SK-N-SH (cell line): ENCODE results near the gene DVL1. TPM values are rescaled to one million over a fixed set of nuclear protein-coding genes. Genes with fewer than 3 reads are reported as not detected.

Experiments
- CTCF ChIA-PET: fragments of 300-600, 350-600 bp; formaldehyde crosslinking; extraction: SDS; loops from one replicate; lab custom pipeline; 2021; lab: Yijun Ruan, JAX
- POLR2A ChIA-PET: fragments of 350-600 bp; sonication (Branson Sonifier 250); formaldehyde crosslinking; extraction: SDS; loops from one replicate; lab custom pipeline; 2020; ENCODE audit warnings: antibody characterized with exemption, inconsistent platforms; lab: Yijun Ruan, JAX
- DNase-seq: peaks from one replicate; pipeline ENCODE4 v3.0.0; 2012
- H2AFZ ChIP-seq: fragments of 200-600 bp; sonication (generic); 2 replicates; pipeline ENCODE4 v1.8.1; 2016; ENCODE audit warnings: antibody characterized with exemption, mild to moderate bottlenecking, low read depth
- H3F3A ChIP-seq: fragments of 200-600 bp; sonication (generic); replicated peaks from 2 replicates; pipeline ENCODE3; 2016; ENCODE audit warnings: antibody characterized with exemption, mild to moderate bottlenecking; ENCODE audit not compliant: insufficient read depth
- H3K27ac ChIP-seq, 2 experiments: fragments of 200-500 bp in 1 of 2; fragments of 200-600 bp in 1 of 2; sonication (Bioruptor generic) in 1 of 2; sonication (generic), shearing (Covaris generic) in 1 of 2; 2 replicates each; pipeline versions ENCODE4 v1.5.1 to v1.6.1; 2014 to 2016; ENCODE audit warnings: low read depth in 2 of 2, inconsistent platforms in 1 of 2, low read length in 1 of 2, mild to moderate bottlenecking in 1 of 2, mixed read lengths in 1 of 2
- H3K27me3 ChIP-seq: fragments of 200-600 bp; sonication (generic), shearing (Covaris generic); 2 replicates; pipeline ENCODE4 v1.6.1; 2016; ENCODE audit warnings: mixed run types; ENCODE audit not compliant: insufficient read depth
- H3K36me3 ChIP-seq, 2 experiments: fragments of 200-500 bp in 1 of 2; fragments of 200-600 bp in 1 of 2; sonication (Bioruptor generic) in 1 of 2; sonication (generic) in 1 of 2; replicated peaks in 1 of 2; 2 replicates each; pipeline versions ENCODE3 to v1.5.1; 2014 to 2016; ENCODE audit warnings: low read length in 1 of 2, mild to moderate bottlenecking in 1 of 2; ENCODE audit not compliant: insufficient read depth in 2 of 2, control insufficient read depth in 1 of 2
- H3K4me1 ChIP-seq, 2 experiments: fragments of 200-500 bp in 1 of 2; fragments of 200-600 bp in 1 of 2; sonication (Bioruptor generic) in 1 of 2; sonication (generic), shearing (Covaris generic) in 1 of 2; 2 replicates each; pipeline versions ENCODE4 v1.5.1 to v1.6.1; 2014 to 2016; ENCODE audit warnings: low read depth in 1 of 2, low read length in 1 of 2, mixed run types in 1 of 2; ENCODE audit not compliant: insufficient read depth in 2 of 2, control insufficient read depth in 1 of 2
- H3K4me2 ChIP-seq: fragments of 200-600 bp; sonication (generic), shearing (Covaris generic); 2 replicates; pipeline ENCODE4 v1.6.1; 2017; ENCODE audit warnings: mixed run types
- H3K4me3 ChIP-seq, 2 experiments: fragments of 200-500 bp in 1 of 2; fragments of 200-600 bp in 1 of 2; sonication (Bioruptor generic) in 1 of 2; sonication (generic), shearing (Covaris generic) in 1 of 2; 2 replicates each; pipeline versions ENCODE4 v1.5.1 to v1.8.1; 2014 to 2016; ENCODE audit warnings: low read depth in 2 of 2, inconsistent platforms in 1 of 2, low read length in 1 of 2, mild to moderate bottlenecking in 1 of 2, mixed read lengths in 1 of 2, moderate library complexity in 1 of 2
- H3K79me2 ChIP-seq: fragments of 200-600 bp; sonication (generic); 2 replicates; pipeline ENCODE4 v1.8.1; 2017; ENCODE audit warnings: mild to moderate bottlenecking; ENCODE audit not compliant: insufficient read depth
- H3K9ac ChIP-seq: fragments of 200-600 bp; sonication (generic); 2 replicates; pipeline ENCODE4 v1.6.1; 2017; ENCODE audit warnings: mixed run types
- H3K9me2 ChIP-seq: fragments of 200-600 bp; sonication (generic); 2 replicates; pipeline ENCODE4 v1.6.1; 2017; ENCODE audit warnings: mixed run types
- H3K9me3 ChIP-seq: fragments of 200-600 bp; sonication (generic); 2 replicates; pipeline ENCODE4 v1.6.1; 2017; ENCODE audit warnings: mixed run types, mild to moderate bottlenecking, moderate library complexity
- H4K20me1 ChIP-seq: fragments of 200-600 bp; sonication (generic); 2 replicates; pipeline ENCODE4 v1.6.1; 2017; ENCODE audit warnings: mild to moderate bottlenecking, mixed run types; ENCODE audit not compliant: insufficient read depth
- CHD2 ChIP-seq: fragments of 150-350 bp; IDR thresholded peaks from 2 replicates; pipeline ENCODE4 v1.6.1; 2018; ENCODE audit warnings: low read length; ENCODE audit not compliant: partially characterized antibody
- CTCF ChIP-seq: fragments of 200-600 bp; sonication (generic); IDR thresholded peaks from 2 replicates; pipeline ENCODE4 v1.6.1; 2017; ENCODE audit warnings: antibody characterized with exemption, mild to moderate bottlenecking, moderate library complexity
- EP300 ChIP-seq, 2 experiments: IDR thresholded peaks; 2 replicates each; pipeline versions ENCODE4 v1.4.0 to v1.6.1; 2012; ENCODE audit warnings: borderline replicate concordance in 1 of 2, low read depth in 1 of 2, low read length in 1 of 2
- EZH2phosphoT487 ChIP-seq: fragments of 200-600 bp; sonication (generic); IDR thresholded peaks from 2 replicates; pipeline ENCODE4 v1.6.1; 2017; ENCODE audit warnings: low read depth, mixed run types, mild to moderate bottlenecking, antibody characterized with exemption, moderate library complexity, borderline replicate concordance
- FOXM1 ChIP-seq: IDR thresholded peaks from 2 replicates; pipeline ENCODE4 v1.4.0; 2012; ENCODE audit warnings: low read depth, mild to moderate bottlenecking
- GATA2 ChIP-seq: sonication (generic); formaldehyde crosslinking; IDR thresholded peaks from 2 replicates; pipeline ENCODE4 v1.5.0; 2020; ENCODE audit warnings: mild to moderate bottlenecking, missing genetic modification reagents
- IRF3 ChIP-seq: fragments of 150-350 bp; IDR thresholded peaks from 2 replicates; pipeline ENCODE4 v1.6.1; 2016; ENCODE audit warnings: mild to moderate bottlenecking, low read depth, low read length
- NFIC ChIP-seq: IDR thresholded peaks from 2 replicates; pipeline ENCODE4 v1.4.0; 2012; ENCODE audit warnings: borderline replicate concordance
- RAD21 ChIP-seq: IDR thresholded peaks from 2 replicates; pipeline ENCODE4 v1.6.1; 2012; ENCODE audit warnings: mild to moderate bottlenecking, low read length
- REST ChIP-seq: IDR thresholded peaks from 2 replicates; pipeline ENCODE4 v1.6.1; 2012; ENCODE audit warnings: mild to moderate bottlenecking, low read depth, low read length, moderate library complexity
- RFX5 ChIP-seq: IDR thresholded peaks from 2 replicates; pipeline ENCODE4 v1.6.1; 2012; ENCODE audit warnings: mild to moderate bottlenecking, improper control_type of control experiment, low read length
- SMC3 ChIP-seq: IDR thresholded peaks from 2 replicates; pipeline ENCODE4 v1.6.1; 2012; ENCODE audit warnings: low read depth, low read length, improper control_type of control experiment
- USF1 ChIP-seq: IDR thresholded peaks from 2 replicates; pipeline ENCODE4 v1.4.0; 2012; ENCODE audit warnings: low read depth, borderline replicate concordance
- WGBS: methylation state at CpG from one replicate; pipeline ENCODE4 v1.1.6; 2017; ENCODE audit warnings: low lambda C conversion rate; 5-methylcytosine and 5-hydroxymethylcytosine counted together
- polyA plus RNA-seq, 3 experiments: library from polyadenylated mRNA; depleted of rRNA; stranded (reverse); fragments of >200 nt; gene quantifications; 2 replicates each; pipeline ENCODE4 v1.2.3, GENCODE V29; 2012

DVL1 gene
- polyA plus RNA-seq, 1 of the 3 experiments (the other 2 are of a cell fraction), result 32.0 TPM

- ChIA-PET CTCF (interaction anchor here (0.6 to 7.3 kb wide), 19 partner anchors 8 to 309 kb away, joined by 3 to 131 read pairs (median 3); partner anchors contain the start of gene UBE2J2), POLR2A (interaction anchor here (1.0 kb wide), 2 partner anchors 8 to 168 kb away, joined by 3 to 4 read pairs; no protein-coding TSS in a partner anchor)
- H3K79me2 ChIP-seq, result no peaks in the 10 kb centered on the region
- TF ChIP-seq EP300 (IDR thresholded peaks at IDR 0.05; ENCODE audit: borderline replicate concordance in 1 of 2, low read depth in 1 of 2, low read length in 1 of 2) (no peak), SMC3 (peak; percentile 46; the same call in 1 of the 2 replicates), CHD2 (no peak), CTCF (peak; percentile 41), RAD21 (peak; percentile 43), EZH2phosphoT487 (no peak)
- no peaks in the 10 kb centered on the region for H3K27me3 ChIP-seq
- no peaks in the 10 kb centered on the region for H3K9me3 ChIP-seq
- no peaks in the 10 kb centered on the region for H3F3A ChIP-seq
- no peaks in the 10 kb centered on the region for H3K9me2 ChIP-seq
- peaks cover 0 to 6% of the 10 kb centered on the region in 2 experiments; a peak in 1 of 4 replicates for H3K4me1 ChIP-seq
- 92% methylated on average over 6 of the region's 15 CpGs for WGBS
- no peak overlapping the region for H3K9ac ChIP-seq
- no peak overlapping the region for H3K4me3 ChIP-seq
- no peaks in the 10 kb centered on the region for H4K20me1 ChIP-seq
- H3K27ac ChIP-seq, result no peak overlapping the region
- peaks cover 0 to 12% of the 10 kb centered on the region in 2 experiments for H3K36me3 ChIP-seq
- no peak overlapping the region for H3K4me2 ChIP-seq
- no peak overlapping the region for H2AFZ ChIP-seq
- DNase-seq, result peak; percentile 89
Measured at GRCh38 chr1:1290238-1290731, 58.9 kb downstream of the DVL1 start.

GRCh38 chr1:1287288-1288110 is 61.7 kb downstream of the DVL1 start:
- no peaks in the 10 kb centered on the region for H3K27me3 ChIP-seq
- CTCF ChIA-PET, result interaction anchor here (0.6 to 2.2 kb wide), 6 partner anchors 12 to 303 kb away, joined by 3 to 6 read pairs (median 4); no protein-coding TSS in a partner anchor
- no peak overlapping the region for H2AFZ ChIP-seq
- H3K4me3 ChIP-seq, result no peak overlapping the region
- no peaks in the 10 kb centered on the region for H3K79me2 ChIP-seq
- no peak for DNase-seq
- H3K36me3 ChIP-seq, result no peaks in the 10 kb centered on the region
- POLR2A ChIA-PET, result interaction anchor here (1.0 kb wide), 1 partner anchor 14 kb away, joined by 3 read pairs; the partner anchor contains the start of gene UBE2J2
- H3K9me3 ChIP-seq, result no peaks in the 10 kb centered on the region
- H4K20me1 ChIP-seq, result no peaks in the 10 kb centered on the region
- no peak overlapping the region for H3K9ac ChIP-seq
- H3K9me2 ChIP-seq, result no peaks in the 10 kb centered on the region
- no peak overlapping the region for H3K27ac ChIP-seq
- WGBS, result 60% methylated on average over 3 of the region's 46 CpGs
- TF ChIP-seq NFIC (no peak), FOXM1 (no peak), REST (no peak), IRF3 (no peak), RFX5 (no peak), USF1 (no peak), GATA2 (no peak)
- H3F3A ChIP-seq, result no peaks in the 10 kb centered on the region
- H3K4me2 ChIP-seq, result no peak overlapping the region
- H3K4me1 ChIP-seq, result peaks cover 0 to 6% of the 10 kb centered on the region in 2 experiments; a peak in 1 of 4 replicates
